NCI-H1092 treated with DMSO at 0.1 percent for 48 hours (cell line): ENCODE measurements around the gene DMPK.
"Not testable (repeated sequence)": the region's sequence is repeated elsewhere in the genome, so short reads cannot be mapped to it uniquely, and the experiment has no call there.

Source experiments
- DNase-seq: peaks from one replicate; lab custom pipeline; 2025; lab: John Stamatoyannopoulos, UW

Gene DMPK

DNA sequence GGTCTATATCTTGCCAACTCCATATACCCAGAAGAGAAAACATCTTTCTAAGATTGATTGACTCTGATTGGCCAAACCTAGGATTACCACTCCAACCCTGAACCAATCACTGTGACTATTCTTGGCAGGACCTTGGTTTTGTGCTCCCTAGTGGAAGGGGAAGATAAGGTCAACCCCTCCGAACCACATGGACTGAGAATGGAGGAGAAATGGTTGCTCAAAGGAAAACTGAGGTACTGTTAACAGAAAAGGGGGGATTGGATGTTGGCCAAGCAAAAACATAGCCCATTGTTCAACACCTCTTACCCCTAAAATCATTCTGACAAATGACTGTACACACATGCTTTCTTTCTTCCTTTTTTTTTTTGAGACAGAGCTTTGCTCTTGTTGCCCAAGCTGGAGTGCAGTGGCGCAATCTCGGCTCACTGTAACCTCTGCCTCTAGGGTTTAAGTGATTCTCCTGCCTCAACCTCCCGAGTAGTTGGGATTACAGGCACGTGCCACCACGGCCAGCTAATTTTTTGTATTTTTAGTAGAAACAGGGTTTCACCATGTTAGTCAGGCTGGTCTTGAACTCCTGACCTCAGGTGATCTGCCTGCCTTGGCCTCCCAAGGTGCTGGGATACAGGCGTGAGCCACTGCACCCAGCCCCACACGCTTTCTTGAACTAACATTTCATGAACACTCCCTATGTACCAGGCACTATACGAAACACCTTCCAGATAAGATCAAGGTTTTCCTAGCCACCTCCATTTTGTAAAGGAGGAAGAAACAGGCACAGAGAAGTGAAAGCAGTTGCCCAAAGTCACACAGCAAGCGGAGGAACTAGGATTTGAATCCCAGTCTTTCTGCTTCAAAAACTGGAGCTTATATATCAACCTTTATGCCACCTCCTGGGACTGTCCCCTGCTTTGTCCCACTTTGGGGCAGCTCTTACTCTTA is 42.5 kb downstream of the DMPK start:
- no peak for DNase-seq

GRCh38 chr19:45733160-45733810 is 49.0 kb downstream of the DMPK start, which contains the start of gene MEIOSIN:
Gene MEIOSIN (plus strand): TSS chr19:45733439. CDS start chr19:45735377, 1,938 bp downstream.
- no peak for DNase-seq

- DNase-seq: peak; percentile 96
These were observed 51.7 kb downstream of the DMPK start, which contains the start of gene FBXO46 for GRCh38 chr19:45730368-45731288. Gene FBXO46 (minus strand): TSS chr19:45730896. CDS start chr19:45713495, 17,401 bp downstream.

DNA sequence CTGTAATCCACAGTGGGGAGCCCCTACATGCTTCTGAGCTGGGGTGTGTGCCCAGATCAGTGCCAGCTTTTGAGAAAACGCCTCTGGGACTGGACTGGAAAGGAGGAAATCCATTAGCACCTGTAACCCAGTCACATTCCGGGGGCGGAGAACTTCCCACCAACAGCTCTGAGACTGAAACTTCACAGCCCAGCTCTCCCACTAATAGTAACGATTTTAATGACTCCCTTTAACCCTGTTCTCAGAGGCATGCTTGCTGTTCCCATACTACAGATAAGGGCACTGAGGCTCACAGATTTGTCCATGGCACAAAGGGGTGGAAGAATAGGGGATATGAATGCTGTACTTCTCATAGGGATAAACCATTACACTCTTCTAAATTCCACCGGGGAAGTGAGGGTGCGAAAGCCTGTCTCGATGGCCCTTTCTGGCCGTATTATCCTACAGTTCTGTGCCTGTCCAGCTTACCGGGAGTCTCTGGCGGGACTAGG is 52.4 kb downstream of the DMPK start:
- DNase-seq: no peak

- DNase-seq: not testable (repeated sequence)
These were observed 53.6 kb downstream of the DMPK start for GRCh38 chr19:45728683-45729082.

- not testable (repeated sequence) for DNase-seq
These were observed 62.2 kb downstream of the DMPK start for GRCh38 chr19:45720065-45720464.
